RPMI7951 (cell line): ENCODE results near the gene KRT4. TPM values are rescaled to one million over a fixed set of nuclear protein-coding genes. Genes with fewer than 3 reads are reported as not detected.

Experiments used
- total RNA-seq: library from RNA; depleted of rRNA; stranded (reverse); fragments of >200 nt; shearing (Covaris generic); gene quantifications from 2 replicates; pipeline ENCODE4 v1.2.3, GENCODE V29; 2014; rRNA removed

Gene KRT4
- total RNA-seq, 1 experiment from 2014 or later = not detected

Other genes with a start within 250 kb of the KRT4 start
- not detected in 2 replicates for gene KRT74, start 240.3 kb downstream of the KRT4 start, total RNA-seq
- not detected in 2 replicates for gene KRT72, start 212.7 kb downstream of the KRT4 start, total RNA-seq
- not detected in 2 replicates for gene KRT73, start 195.6 kb downstream of the KRT4 start, total RNA-seq
- not detected in 2 replicates for gene KRT2, start 161.9 kb downstream of the KRT4 start, total RNA-seq
- not detected in 2 replicates for gene KRT1, start 133.7 kb downstream of the KRT4 start, total RNA-seq
- not detected in 2 replicates for gene KRT77, start 110.6 kb downstream of the KRT4 start, total RNA-seq
- not detected in 2 replicates for gene KRT76, start 36.8 kb downstream of the KRT4 start, total RNA-seq
- gene KRT3, start 18.0 kb downstream of the KRT4 start, total RNA-seq = 0.12 TPM in 1 of 2 replicates, not detected in the other
- 3.3 and 4.8 TPM in 2 replicates for gene KRT79, start 20.2 kb upstream of the KRT4 start, total RNA-seq
- 0.20 and 0.36 TPM in 2 replicates for gene KRT78, start 34.9 kb upstream of the KRT4 start, total RNA-seq
- 3.5 and 4.7 TPM in 2 replicates for gene KRT8, start 91.0 kb upstream of the KRT4 start, total RNA-seq
- gene KRT18, start 135.0 kb upstream of the KRT4 start, total RNA-seq = 75.0 and 91.8 TPM in 2 replicates
- 321 and 337 TPM in 2 replicates for gene EIF4B, start 192.3 kb upstream of the KRT4 start, total RNA-seq
- gene TNS2, start 235.9 kb upstream of the KRT4 start, total RNA-seq = 6.1 and 10.5 TPM in 2 replicates